Neural progenitor cell (in vitro differentiated cells): ENCODE measurements around the gene MARVELD1. TPM values are rescaled to one million over a fixed set of nuclear protein-coding genes. Genes with fewer than 3 reads are reported as not detected.

Source experiments
- DNase-seq: peaks from one replicate; pipeline ENCODE4 v3.0.0-alpha.2; 2016; ENCODE audit warnings: low spot score
- H2AFZ ChIP-seq: fragments of 200-600 bp; sonication (generic); replicated peaks from 2 replicates; pipeline ENCODE4 v1.6.1; 2016; ENCODE audit warnings: antibody characterized with exemption
- H3F3A ChIP-seq: fragments of 200-600 bp; sonication (generic); 2 replicates; pipeline ENCODE4 v1.6.1; 2016; ENCODE audit warnings: antibody characterized with exemption, low read depth
- H3K27ac ChIP-seq: fragments of 200-600 bp; sonication (generic); 2 replicates; pipeline ENCODE4 v1.5.1; 2016; ENCODE audit warnings: mild to moderate bottlenecking
- H3K27me3 ChIP-seq: fragments of 200-600 bp; sonication (generic); 2 replicates; pipeline ENCODE4 v1.6.1; 2016; ENCODE audit warnings: mild to moderate bottlenecking, moderate library complexity
- H3K36me3 ChIP-seq: fragments of 200-600 bp; sonication (generic); 2 replicates; pipeline ENCODE4 v1.5.1; 2016
- H3K4me1 ChIP-seq: fragments of 200-600 bp; sonication (generic); 2 replicates; pipeline ENCODE4 v1.6.1; 2016; ENCODE audit warnings: mixed run types
- H3K4me2 ChIP-seq: fragments of 200-600 bp; sonication (generic); 2 replicates; pipeline ENCODE4 v1.6.1; 2016
- H3K4me3 ChIP-seq: fragments of 200-600 bp; sonication (generic); 2 replicates; pipeline ENCODE4 v1.5.1; 2016
- H3K79me2 ChIP-seq: fragments of 200-600 bp; sonication (generic); 2 replicates; pipeline ENCODE4 v1.6.1; 2016; ENCODE audit warnings: low read depth
- H3K9ac ChIP-seq: fragments of 200-600 bp; sonication (generic); 2 replicates; pipeline ENCODE4 v1.6.1; 2016
- H3K9me3 ChIP-seq: fragments of 200-600 bp; sonication (generic); 2 replicates; pipeline ENCODE4 v1.5.1; 2016; ENCODE audit warnings: low read depth
- H4K20me1 ChIP-seq: fragments of 200-600 bp; sonication (generic); 2 replicates; pipeline ENCODE4 v1.6.1; 2016; ENCODE audit warnings: low read depth
- H3K27ac Mint-ChIP-seq: 3 replicates; pipeline ENCODE4 v1.8.0; 2021; ENCODE audit warnings: mixed read lengths
- H3K27me3 Mint-ChIP-seq: 2 replicates; pipeline ENCODE4 v1.8.0; 2022; ENCODE audit warnings: low read depth, mild to moderate bottlenecking, inconsistent platforms, moderate library complexity, mixed read lengths; ENCODE audit not compliant: insufficient read depth
- H3K36me3 Mint-ChIP-seq: 3 replicates; pipeline ENCODE4 v1.8.0; 2021; ENCODE audit warnings: mixed read lengths
- H3K4me1 Mint-ChIP-seq: 3 replicates; pipeline ENCODE4 v1.8.0; 2021; ENCODE audit warnings: mixed read lengths
- H3K4me3 Mint-ChIP-seq: 3 replicates; pipeline ENCODE4 v1.8.0; 2021; ENCODE audit warnings: mild to moderate bottlenecking, moderate library complexity, mixed read lengths
- H3K9me3 Mint-ChIP-seq: 3 replicates; pipeline ENCODE4 v1.8.0; 2020; ENCODE audit warnings: mixed read lengths
- EZH2 ChIP-seq: fragments of 200-600 bp; sonication (generic); IDR thresholded peaks from 2 replicates; pipeline ENCODE4 v1.6.1; 2017; ENCODE audit warnings: antibody characterized with exemption, mild to moderate bottlenecking, moderate library complexity
- EZH2phosphoT487 ChIP-seq: fragments of 200-600 bp; sonication (generic); IDR thresholded peaks from 2 replicates; pipeline ENCODE4 v1.6.1; 2017; ENCODE audit warnings: antibody characterized with exemption
- total RNA-seq: library from RNA; depleted of rRNA; stranded (reverse); fragments of >200 nt; gene quantifications from 2 replicates; pipeline ENCODE4 v1.2.3, GENCODE V29; 2015; ENCODE audit warnings: low replicate concordance
- TF ChIP-seq, protein P1 (sequence below): fragments of 200-600 bp; sonication (generic); IDR thresholded peaks from 2 replicates; pipeline ENCODE4 v1.5.1; 2017; ENCODE audit warnings: antibody characterized with exemption, mild to moderate bottlenecking

Gene MARVELD1
- total RNA-seq, 1 donor from 2014 or later = 7.1 TPM

DNA sequence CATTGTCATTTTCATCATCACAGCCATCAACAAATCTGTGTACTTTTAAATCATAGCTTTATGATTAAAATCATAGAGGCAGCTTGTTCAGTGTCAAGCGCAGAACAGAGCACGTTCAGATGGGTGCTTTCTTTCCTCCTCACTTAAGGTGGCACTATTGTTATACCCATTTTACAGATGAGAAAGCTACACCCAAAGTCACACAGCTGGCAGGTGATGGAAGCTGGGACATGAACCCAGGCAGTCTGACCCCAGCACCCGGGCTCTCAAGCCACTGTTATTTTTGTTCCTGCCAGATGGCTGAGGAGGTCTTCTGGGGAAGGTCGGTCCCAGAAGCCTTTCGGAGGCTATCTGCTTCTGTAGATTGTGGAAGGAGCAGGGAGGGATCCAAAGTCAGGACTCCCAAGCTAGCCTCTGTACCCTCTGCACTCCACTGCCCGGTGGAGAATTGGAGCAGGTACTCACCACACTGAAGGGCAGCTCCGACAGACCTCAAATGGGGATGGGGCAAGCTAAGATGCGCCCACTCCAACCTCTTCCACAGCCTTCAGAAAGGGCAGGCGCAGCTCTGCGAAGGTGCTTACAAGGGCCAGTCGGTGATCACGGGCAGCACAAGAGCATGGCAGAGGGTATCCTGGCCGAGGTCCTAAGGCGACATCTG, 27.1 kb upstream of the MARVELD1 start:
- Histone ChIP-seq H3K4me3 (peak overlapping the region; percentile 71), H3K4me1 (peaks cover 11% of the 10 kb centered on the region), H3K36me3 (no peaks in the 10 kb centered on the region), H3K27ac (no peak overlapping the region), H3K27me3 (peaks cover 10% of the 10 kb centered on the region), H3K79me2 (no peaks in the 10 kb centered on the region), H4K20me1 (no peaks in the 10 kb centered on the region), H3K4me2 (peak overlapping the region; percentile 85), H2AFZ (peak overlapping the region; percentile 97), H3F3A (peaks cover 15% of the 10 kb centered on the region), H3K9ac (peak overlapping the region; percentile 47), H3K9me3 (no peaks in the 10 kb centered on the region)
- Mint-ChIP-seq H3K9me3 (no peaks in the 10 kb centered on the region), H3K27me3 (peaks cover 9% of the 10 kb centered on the region), H3K27ac (no peak overlapping the region), H3K4me3 (peak overlapping the region; percentile 88), H3K4me1 (peaks cover 11% of the 10 kb centered on the region), H3K36me3 (no peaks in the 10 kb centered on the region)
- DNase-seq = no peak
- no peak for TF ChIP-seq EZH2
- TF ChIP-seq EZH2phosphoT487 = no peak
- TF ChIP-seq, protein P1, sequence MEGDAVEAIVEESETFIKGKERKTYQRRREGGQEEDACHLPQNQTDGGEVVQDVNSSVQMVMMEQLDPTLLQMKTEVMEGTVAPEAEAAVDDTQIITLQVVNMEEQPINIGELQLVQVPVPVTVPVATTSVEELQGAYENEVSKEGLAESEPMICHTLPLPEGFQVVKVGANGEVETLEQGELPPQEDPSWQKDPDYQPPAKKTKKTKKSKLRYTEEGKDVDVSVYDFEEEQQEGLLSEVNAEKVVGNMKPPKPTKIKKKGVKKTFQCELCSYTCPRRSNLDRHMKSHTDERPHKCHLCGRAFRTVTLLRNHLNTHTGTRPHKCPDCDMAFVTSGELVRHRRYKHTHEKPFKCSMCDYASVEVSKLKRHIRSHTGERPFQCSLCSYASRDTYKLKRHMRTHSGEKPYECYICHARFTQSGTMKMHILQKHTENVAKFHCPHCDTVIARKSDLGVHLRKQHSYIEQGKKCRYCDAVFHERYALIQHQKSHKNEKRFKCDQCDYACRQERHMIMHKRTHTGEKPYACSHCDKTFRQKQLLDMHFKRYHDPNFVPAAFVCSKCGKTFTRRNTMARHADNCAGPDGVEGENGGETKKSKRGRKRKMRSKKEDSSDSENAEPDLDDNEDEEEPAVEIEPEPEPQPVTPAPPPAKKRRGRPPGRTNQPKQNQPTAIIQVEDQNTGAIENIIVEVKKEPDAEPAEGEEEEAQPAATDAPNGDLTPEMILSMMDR = no peak

DNA sequence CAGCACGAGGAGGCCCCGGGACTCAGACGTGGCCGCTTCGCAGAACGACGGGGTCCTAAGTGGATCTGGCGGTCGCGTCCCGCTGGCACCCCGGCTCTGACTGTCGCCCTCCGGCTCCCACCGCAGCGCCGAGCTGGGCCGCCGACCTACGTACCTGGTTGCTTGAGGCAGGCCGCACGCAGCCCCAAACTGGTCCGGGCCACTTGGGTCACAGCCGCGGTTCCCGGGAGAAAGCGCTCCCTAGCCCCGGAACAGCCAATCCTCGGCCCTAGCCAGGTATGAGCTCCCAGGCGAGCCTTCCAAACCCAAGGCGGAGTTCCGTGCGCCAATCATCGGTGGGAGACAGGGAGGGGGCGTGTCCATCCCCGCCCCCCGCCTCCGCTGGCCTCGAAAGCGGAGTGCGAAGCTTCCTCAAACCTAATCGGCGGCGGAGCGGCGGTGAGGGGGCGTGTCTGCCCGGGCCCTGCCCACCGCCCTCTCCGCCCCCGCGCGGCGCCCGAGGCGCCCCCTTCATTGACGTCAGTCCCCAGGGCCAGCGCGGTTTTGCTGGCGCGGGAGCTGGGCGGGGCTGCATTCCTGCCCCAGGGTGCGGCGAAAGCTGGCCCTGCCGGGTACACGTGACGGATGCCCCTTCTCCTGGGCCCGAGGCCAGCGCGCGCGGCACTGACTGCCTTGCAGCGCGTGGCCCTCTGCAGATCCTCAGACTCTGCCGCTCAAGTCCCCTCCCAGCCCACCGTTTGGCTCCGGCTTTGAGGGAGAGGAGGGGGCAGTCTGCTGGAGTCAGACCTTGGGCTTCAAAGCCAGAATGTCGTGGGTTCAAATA, 26.4 kb upstream of the MARVELD1 start, which contains the start of gene AVPI1:
TSS of gene AVPI1 (minus strand) at position 280 of the 823 bp plus-strand sequence. CDS start 7,336 bp downstream, outside the sequence.
- peak within 1 kb of the TSS; percentile 97 for H2AFZ ChIP-seq
- H3K27me3 ChIP-seq = peaks cover 10% of the 10 kb centered on the region
- Mint-ChIP-seq H3K27me3 (peaks cover 9% of the 10 kb centered on the region), H3K36me3 (no peaks in the 10 kb centered on the region), H3K9me3 (no peaks in the 10 kb centered on the region), H3K4me3 (peak within 1 kb of the TSS; percentile 88), H3K4me1 (peaks cover 11% of the 10 kb centered on the region), H3K27ac (peak within 1 kb of the TSS; percentile 43)
- peak within 1 kb of the TSS; percentile 71 for H3K4me3 ChIP-seq
- H4K20me1 ChIP-seq = no peaks in the 10 kb centered on the region
- TF ChIP-seq EZH2 = peak; percentile 31
- no peak for TF ChIP-seq EZH2phosphoT487
- TF ChIP-seq, protein P1 = no peak
- peaks cover 15% of the 10 kb centered on the region for H3F3A ChIP-seq
- peak within 1 kb of the TSS; percentile 47 for H3K9ac ChIP-seq
- H3K4me1 ChIP-seq = peaks cover 11% of the 10 kb centered on the region
- no peaks in the 10 kb centered on the region for H3K36me3 ChIP-seq
- H3K27ac ChIP-seq = no peak within 1 kb of the TSS
- peak; percentile 99 for DNase-seq
- peak within 1 kb of the TSS; percentile 85 for H3K4me2 ChIP-seq
- H3K9me3 ChIP-seq = no peaks in the 10 kb centered on the region
- no peaks in the 10 kb centered on the region for H3K79me2 ChIP-seq

DNA sequence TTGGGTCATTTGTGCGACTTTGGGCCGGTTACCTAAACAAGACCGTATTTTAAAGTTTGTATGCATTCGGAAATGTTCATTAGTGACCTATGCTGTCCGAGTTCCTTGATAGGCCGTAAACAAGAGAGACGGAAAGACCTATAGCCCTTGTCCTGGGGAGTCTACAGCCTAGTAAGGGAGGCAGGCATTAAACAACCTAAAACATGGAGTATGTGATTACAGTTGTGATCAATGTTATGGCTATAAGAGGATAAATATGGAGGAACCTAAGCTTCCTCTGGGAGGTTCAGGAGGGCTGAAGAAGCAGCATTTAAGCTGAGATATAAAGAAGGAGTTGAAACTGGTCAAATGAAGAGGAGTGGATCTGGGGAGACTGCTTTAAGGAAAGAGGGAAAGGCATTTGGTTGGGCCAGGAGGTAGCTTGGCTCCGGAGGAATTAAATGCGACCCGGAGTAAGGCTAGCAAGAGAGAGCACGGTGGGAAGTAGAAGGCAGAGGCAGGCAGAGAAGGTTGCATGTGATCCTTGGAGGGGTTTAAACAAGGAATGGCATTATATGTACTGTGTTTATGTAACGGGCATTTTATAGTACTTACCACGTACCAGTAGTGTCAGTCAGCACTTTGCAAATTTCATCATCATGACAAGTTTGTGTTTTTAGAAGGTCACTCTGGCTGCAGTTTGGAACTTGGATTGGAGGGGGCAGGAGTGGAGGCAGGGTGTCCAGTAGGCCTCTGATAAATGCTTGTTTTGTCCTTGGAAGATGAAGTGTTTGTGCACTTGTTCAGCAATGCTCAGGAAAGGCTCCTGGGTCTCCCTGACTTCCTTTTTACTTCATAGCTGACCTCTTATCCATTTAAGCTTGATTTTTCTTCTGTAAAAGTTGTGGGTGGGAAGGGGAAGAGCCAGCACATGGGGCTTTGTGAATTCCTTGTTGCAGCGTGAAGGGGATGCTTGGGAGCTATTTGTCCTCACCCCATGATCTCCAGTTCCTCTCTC, 25.4 kb upstream of the MARVELD1 start:
- Histone ChIP-seq H3K4me3 (peak overlapping the region; percentile 18), H3K79me2 (no peaks in the 10 kb centered on the region), H3K27ac (no peak overlapping the region), H3K9ac (no peak overlapping the region), H4K20me1 (no peaks in the 10 kb centered on the region), H3K9me3 (no peaks in the 10 kb centered on the region), H3K27me3 (peaks cover 10% of the 10 kb centered on the region), H3K4me2 (peak overlapping the region; percentile 68), H3F3A (peaks cover 15% of the 10 kb centered on the region), H3K36me3 (no peaks in the 10 kb centered on the region), H3K4me1 (peaks cover 11% of the 10 kb centered on the region), H2AFZ (peak overlapping the region; percentile 59)
- peak overlapping the region; percentile 43 for H3K27ac Mint-ChIP-seq
- H3K27me3 Mint-ChIP-seq = peaks cover 9% of the 10 kb centered on the region
- H3K4me1 Mint-ChIP-seq = peaks cover 11% of the 10 kb centered on the region
- peaks cover 2% of the 10 kb centered on the region for H3K9me3 Mint-ChIP-seq
- DNase-seq = no peak
- H3K36me3 Mint-ChIP-seq = no peaks in the 10 kb centered on the region
- H3K4me3 Mint-ChIP-seq = peak overlapping the region; percentile 76
- TF ChIP-seq EZH2phosphoT487 (no peak), EZH2 (no peak)
- TF ChIP-seq, protein P1 = no peak
